Vagina (tissue), 2 donors: ENCODE data around the gene APCDD1L.

Source experiments
- POLR2A ChIP-seq, 2 donors: fragments of 450-650 bp; IDR thresholded peaks; one replicate each; pipeline ENCODE4 v1.6.1; 2017; ENCODE audit warnings: antibody characterized with exemption in 2 of 2, mild to moderate bottlenecking in 2 of 2, moderate library complexity in 2 of 2
- POLR2AphosphoS5 ChIP-seq, 2 donors: sonication (generic); formaldehyde crosslinking; IDR thresholded peaks; one replicate each; pipeline ENCODE4 v1.9.0; 2017; ENCODE audit warnings: antibody characterized with exemption in 2 of 2, mild to moderate bottlenecking in 2 of 2, low read depth in 1 of 2; ENCODE audit not compliant: insufficient read depth in 1 of 2
- TF ChIP-seq, protein P1 (sequence below), 3 experiments: fragments of 450-650 bp in 2 of 3; fragments of 200-600 bp in 1 of 3; sonication (generic) in 1 of 3; IDR thresholded peaks; one replicate each; pipeline ENCODE4 v1.5.1; 2017 to 2019; ENCODE audit warnings: antibody characterized with exemption in 3 of 3, mild to moderate bottlenecking in 2 of 3, moderate library complexity in 2 of 3

DNA sequence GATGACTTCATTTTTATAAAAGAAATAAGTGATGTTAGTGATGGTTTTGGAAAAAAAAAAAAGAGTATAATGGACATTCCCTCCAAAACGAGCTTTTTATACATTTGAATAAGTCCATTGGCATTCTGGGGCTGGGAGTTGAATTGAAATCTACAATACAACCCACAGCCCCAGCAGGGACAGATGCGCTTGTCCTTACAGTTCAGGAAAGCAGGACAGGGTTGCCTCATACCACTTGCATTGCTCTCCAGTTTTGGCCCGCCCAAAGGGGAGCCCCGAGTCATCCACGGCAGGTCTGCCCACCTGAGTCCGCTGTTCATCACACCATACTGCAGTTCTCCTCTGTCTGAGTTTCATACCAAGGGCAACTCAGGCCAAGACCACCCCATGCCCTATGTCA lies 80.0 kb downstream of the APCDD1L start:
- TF ChIP-seq, protein P1, sequence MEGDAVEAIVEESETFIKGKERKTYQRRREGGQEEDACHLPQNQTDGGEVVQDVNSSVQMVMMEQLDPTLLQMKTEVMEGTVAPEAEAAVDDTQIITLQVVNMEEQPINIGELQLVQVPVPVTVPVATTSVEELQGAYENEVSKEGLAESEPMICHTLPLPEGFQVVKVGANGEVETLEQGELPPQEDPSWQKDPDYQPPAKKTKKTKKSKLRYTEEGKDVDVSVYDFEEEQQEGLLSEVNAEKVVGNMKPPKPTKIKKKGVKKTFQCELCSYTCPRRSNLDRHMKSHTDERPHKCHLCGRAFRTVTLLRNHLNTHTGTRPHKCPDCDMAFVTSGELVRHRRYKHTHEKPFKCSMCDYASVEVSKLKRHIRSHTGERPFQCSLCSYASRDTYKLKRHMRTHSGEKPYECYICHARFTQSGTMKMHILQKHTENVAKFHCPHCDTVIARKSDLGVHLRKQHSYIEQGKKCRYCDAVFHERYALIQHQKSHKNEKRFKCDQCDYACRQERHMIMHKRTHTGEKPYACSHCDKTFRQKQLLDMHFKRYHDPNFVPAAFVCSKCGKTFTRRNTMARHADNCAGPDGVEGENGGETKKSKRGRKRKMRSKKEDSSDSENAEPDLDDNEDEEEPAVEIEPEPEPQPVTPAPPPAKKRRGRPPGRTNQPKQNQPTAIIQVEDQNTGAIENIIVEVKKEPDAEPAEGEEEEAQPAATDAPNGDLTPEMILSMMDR (IDR thresholded peaks at IDR 0.05) = no peak
- TF ChIP-seq POLR2A (IDR thresholded peaks at IDR 0.05) = no peak
- TF ChIP-seq POLR2AphosphoS5 (IDR thresholded peaks at IDR 0.05; ENCODE audit: insufficient read depth in 1 of 2, low read depth in 1 of 2) = no peak
